Chondrocyte (in vitro differentiated cells): ENCODE measurements around the gene GPR142. TPM values are rescaled to one million over a fixed set of nuclear protein-coding genes. Genes with fewer than 3 reads are reported as not detected.
A peak's percentile ranks its signal among the peaks of the same experiment; 100 is the strongest.

Experiments
- DNase-seq: peaks from one replicate; pipeline ENCODE4 v3.0.0; 2021; ENCODE audit warnings: mixed read lengths, low spot score
- H3K27ac Mint-ChIP-seq: one replicate; pipeline ENCODE4 v1.8.0; 2021; ENCODE audit warnings: mild to moderate bottlenecking, moderate library complexity, mixed read lengths; ENCODE audit not compliant: unreplicated experiment
- H3K27me3 Mint-ChIP-seq: 2 replicates; pipeline ENCODE4 v1.8.0; 2021; ENCODE audit warnings: low read depth, mixed read lengths
- H3K36me3 Mint-ChIP-seq: 2 replicates; pipeline ENCODE4 v1.8.0; 2021; ENCODE audit warnings: low read depth, mixed read lengths
- H3K4me1 Mint-ChIP-seq: 2 replicates; pipeline ENCODE4 v1.8.0; 2021; ENCODE audit warnings: low read depth, mild to moderate bottlenecking, mixed read lengths
- H3K4me3 Mint-ChIP-seq: one replicate; pipeline ENCODE4 v1.8.0; 2021; ENCODE audit warnings: mild to moderate bottlenecking, moderate library complexity, mixed read lengths; ENCODE audit not compliant: unreplicated experiment
- H3K9me3 Mint-ChIP-seq: 2 replicates; pipeline ENCODE4 v1.8.0; 2021; ENCODE audit warnings: low read depth, mixed read lengths
- total RNA-seq: library from RNA; stranded (reverse); gene quantifications from 3 replicates; pipeline ENCODE4 v1.2.1, GENCODE V29; 2021
- TF ChIP-seq, protein P1 (sequence below): fragments of 200-600 bp; sonication (generic); IDR thresholded peaks from 2 replicates; pipeline ENCODE4 v1.5.0; 2021; ENCODE audit warnings: antibody characterized with exemption, mild to moderate bottlenecking, moderate library complexity

Gene GPR142
- total RNA-seq, 1 donor from 2014 or later, result not detected

DNA sequence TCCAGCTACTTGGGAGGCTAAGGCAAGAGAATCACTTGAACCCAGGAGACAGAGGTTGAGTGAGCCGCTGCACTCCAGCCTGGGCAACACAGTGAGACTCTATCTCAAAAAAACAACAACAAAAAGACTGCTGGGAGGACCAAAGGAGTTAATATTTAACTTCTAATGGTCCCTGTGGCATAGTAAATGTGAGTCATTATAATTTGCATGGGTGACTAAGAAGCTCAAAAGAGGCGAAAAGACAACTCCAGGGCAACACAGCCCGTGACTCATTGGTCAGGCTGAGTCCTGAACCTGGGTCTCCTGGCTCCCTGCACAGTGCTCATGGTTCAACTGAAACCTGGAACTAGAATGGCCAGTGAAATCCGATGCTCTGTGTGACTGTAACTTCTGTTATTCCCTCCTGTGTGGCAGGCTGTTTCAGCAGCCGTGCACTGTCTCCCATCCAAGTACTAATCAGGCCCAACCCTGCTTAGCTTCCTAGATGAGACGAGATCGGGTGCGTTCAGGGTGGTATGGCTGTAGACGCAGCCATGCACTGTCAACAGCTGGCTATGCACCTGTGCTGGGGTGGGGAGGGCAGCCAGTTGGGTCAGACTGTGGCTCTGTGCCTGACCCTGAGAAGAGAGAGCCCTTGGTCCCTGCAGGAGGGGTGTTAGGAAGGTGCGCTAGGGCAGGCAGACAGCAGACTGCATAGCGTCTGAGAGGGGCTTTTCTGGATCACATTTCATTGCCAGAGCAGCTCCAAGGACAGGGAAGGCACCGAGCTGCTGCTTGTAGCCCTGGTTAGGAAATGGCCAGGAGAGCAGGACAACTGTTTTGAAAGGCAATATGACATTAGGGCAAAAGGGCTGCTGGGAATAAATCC, 50.1 kb downstream of the GPR142 start:
- H3K4me1 Mint-ChIP-seq, result peaks cover 17% of the 10 kb centered on the region
- H3K9me3 Mint-ChIP-seq, result no peaks in the 10 kb centered on the region
- H3K4me3 Mint-ChIP-seq, result no peak overlapping the region
- DNase-seq, result no peak
- H3K27ac Mint-ChIP-seq, result peak overlapping the region; percentile 34
- TF ChIP-seq, protein P1, sequence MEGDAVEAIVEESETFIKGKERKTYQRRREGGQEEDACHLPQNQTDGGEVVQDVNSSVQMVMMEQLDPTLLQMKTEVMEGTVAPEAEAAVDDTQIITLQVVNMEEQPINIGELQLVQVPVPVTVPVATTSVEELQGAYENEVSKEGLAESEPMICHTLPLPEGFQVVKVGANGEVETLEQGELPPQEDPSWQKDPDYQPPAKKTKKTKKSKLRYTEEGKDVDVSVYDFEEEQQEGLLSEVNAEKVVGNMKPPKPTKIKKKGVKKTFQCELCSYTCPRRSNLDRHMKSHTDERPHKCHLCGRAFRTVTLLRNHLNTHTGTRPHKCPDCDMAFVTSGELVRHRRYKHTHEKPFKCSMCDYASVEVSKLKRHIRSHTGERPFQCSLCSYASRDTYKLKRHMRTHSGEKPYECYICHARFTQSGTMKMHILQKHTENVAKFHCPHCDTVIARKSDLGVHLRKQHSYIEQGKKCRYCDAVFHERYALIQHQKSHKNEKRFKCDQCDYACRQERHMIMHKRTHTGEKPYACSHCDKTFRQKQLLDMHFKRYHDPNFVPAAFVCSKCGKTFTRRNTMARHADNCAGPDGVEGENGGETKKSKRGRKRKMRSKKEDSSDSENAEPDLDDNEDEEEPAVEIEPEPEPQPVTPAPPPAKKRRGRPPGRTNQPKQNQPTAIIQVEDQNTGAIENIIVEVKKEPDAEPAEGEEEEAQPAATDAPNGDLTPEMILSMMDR, result no peak
- no peaks in the 10 kb centered on the region for H3K27me3 Mint-ChIP-seq
- H3K36me3 Mint-ChIP-seq, result no peaks in the 10 kb centered on the region

DNA sequence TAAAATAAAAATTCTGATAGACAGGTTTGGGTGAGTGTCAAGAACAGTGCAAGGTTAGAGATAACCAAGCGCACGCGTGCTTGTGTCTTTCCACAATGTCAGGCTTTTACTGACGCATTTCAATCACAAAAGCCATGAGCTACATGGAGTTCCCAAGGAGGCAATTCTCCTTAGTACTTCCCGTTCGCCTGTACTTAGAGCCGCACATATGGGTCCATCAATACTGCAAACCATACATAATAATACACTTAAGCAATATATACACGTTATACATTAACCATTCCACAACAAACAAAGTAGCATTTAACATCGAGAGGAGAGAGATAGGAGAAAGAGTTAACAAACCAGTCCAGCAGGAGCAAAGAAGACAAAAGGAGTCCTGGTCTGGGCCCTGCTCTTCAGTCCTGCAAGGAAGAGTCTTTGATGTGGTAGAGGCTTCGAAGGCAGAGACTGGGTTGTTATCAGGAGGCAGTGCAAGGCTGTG, 52.7 kb downstream of the GPR142 start:
- Mint-ChIP-seq H3K4me1 (peaks cover 21% of the 10 kb centered on the region), H3K36me3 (no peaks in the 10 kb centered on the region), H3K27me3 (peaks cover 3% of the 10 kb centered on the region), H3K27ac (no peak overlapping the region), H3K4me3 (no peak overlapping the region), H3K9me3 (peaks cover 2% of the 10 kb centered on the region)
- no peak for DNase-seq
- TF ChIP-seq, protein P1, result no peak

Other genes starting within 250 kb of the GPR142 start
- gene RPL38, start 163.8 kb upstream of the GPR142 start, total RNA-seq, result 539 to 625 TPM (median 549 TPM) in 3 replicates
- 1.6 to 2.1 TPM (median 1.9 TPM) in 3 replicates for gene TTYH2, start 153.9 kb upstream of the GPR142 start, total RNA-seq
- gene DNAI2, start 93.3 kb upstream of the GPR142 start, total RNA-seq, result not detected in 3 replicates
- not detected in 3 replicates for gene KIF19, start 41.3 kb upstream of the GPR142 start, total RNA-seq
- not detected in 3 replicates for gene BTBD17, start 5.6 kb upstream of the GPR142 start, total RNA-seq
- gene GPRC5C, start 64.6 kb downstream of the GPR142 start, total RNA-seq, result 18.0 to 47.8 TPM (median 47.0 TPM) in 3 replicates
- gene CD300A, start 99.1 kb downstream of the GPR142 start, total RNA-seq, result not detected in 3 replicates
- not detected in 3 replicates for gene CD300LB, start 164.0 kb downstream of the GPR142 start, total RNA-seq
- not detected in 3 replicates for gene CD300C, start 178.6 kb downstream of the GPR142 start, total RNA-seq
- gene CD300H, start 200.0 kb downstream of the GPR142 start, total RNA-seq, result not detected in 3 replicates
- gene CD300LD, start 224.8 kb downstream of the GPR142 start, total RNA-seq, result not detected in 3 replicates